ENCODE data around the gene KRT72. TPM values are rescaled to one million over a fixed set of nuclear protein-coding genes. Genes with fewer than 3 reads are reported as not detected.

Gene KRT72
- total RNA-seq, 3 donors from 2014 or later, result not detected

DNA sequence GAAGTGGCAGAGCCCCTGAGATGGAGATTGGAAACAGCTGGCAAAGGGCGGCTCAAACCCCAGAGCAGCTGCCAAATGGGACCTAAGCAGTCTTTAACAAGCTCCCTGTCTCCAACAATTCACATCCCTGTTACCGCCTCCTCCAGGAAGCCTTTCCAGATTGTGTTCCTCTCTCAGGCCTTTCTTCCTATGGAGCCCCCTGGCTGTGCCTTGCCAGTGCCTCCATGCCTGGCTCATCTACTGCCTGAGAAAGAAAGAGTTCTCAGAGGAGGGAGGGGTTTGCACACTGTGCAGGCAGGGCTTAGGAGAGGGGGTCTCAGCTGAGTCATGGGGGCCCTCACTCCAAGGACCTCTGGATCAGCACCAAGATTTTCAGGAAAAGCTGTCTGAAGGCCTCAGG, 18.8 kb downstream of the KRT72 start:
- TF ChIP-seq, protein P1, sequence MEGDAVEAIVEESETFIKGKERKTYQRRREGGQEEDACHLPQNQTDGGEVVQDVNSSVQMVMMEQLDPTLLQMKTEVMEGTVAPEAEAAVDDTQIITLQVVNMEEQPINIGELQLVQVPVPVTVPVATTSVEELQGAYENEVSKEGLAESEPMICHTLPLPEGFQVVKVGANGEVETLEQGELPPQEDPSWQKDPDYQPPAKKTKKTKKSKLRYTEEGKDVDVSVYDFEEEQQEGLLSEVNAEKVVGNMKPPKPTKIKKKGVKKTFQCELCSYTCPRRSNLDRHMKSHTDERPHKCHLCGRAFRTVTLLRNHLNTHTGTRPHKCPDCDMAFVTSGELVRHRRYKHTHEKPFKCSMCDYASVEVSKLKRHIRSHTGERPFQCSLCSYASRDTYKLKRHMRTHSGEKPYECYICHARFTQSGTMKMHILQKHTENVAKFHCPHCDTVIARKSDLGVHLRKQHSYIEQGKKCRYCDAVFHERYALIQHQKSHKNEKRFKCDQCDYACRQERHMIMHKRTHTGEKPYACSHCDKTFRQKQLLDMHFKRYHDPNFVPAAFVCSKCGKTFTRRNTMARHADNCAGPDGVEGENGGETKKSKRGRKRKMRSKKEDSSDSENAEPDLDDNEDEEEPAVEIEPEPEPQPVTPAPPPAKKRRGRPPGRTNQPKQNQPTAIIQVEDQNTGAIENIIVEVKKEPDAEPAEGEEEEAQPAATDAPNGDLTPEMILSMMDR (IDR thresholded peaks at IDR 0.05), result no peak
- intact Hi-C loops (cut with DNase I, micrococcal nuclease), result loop anchor here (5.0 kb wide), 2 partner anchors 295 to 300 kb away; no protein-coding TSS in a partner anchor
- no peak for DNase-seq
- Histone ChIP-seq H3K4me3 (no peak overlapping the region), H3K4me1 (ENCODE audit: low read depth) (no peaks in the 10 kb centered on the region), H3K9me3 (no peaks in the 10 kb centered on the region), H3K36me3 (ENCODE audit: low read depth) (no peaks in the 10 kb centered on the region)
- no peak for ATAC-seq

DNA sequence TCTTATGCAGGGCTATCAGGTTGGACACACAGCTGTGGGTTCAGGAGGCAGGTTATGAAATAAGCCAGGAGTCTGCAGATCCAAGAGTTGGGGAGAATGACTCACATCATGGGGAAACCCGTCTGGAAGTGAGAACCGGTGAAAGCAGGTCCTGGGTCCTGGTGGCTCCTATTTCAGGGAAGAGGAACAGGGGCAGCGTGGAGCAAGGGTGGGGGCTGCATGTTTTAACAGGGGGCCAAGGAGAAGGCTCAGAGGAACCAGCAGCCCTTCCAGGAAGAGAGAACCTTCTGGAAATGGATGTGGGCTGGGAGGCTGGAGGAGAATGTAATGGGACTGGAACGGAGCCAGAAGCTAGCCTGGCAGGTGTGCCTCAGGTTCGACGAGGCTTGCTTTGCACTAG, 19.8 kb downstream of the KRT72 start:
- intact Hi-C loops (cut with DNase I, micrococcal nuclease), result loop anchor here (5.0 kb wide), 2 partner anchors 296 to 301 kb away; no protein-coding TSS in a partner anchor
- ATAC-seq (no peak), DNase-seq (peak in 1 of 3 donors; percentile 18)
- no peak overlapping the region for H3K4me3 ChIP-seq
- no peaks in the 10 kb centered on the region for H3K9me3 ChIP-seq
- no peaks in the 10 kb centered on the region for H3K36me3 ChIP-seq (ENCODE audit: low read depth)
- TF ChIP-seq, protein P1 (IDR thresholded peaks at IDR 0.05), result no peak
- no peaks in the 10 kb centered on the region for H3K4me1 ChIP-seq (ENCODE audit: low read depth)

DNA sequence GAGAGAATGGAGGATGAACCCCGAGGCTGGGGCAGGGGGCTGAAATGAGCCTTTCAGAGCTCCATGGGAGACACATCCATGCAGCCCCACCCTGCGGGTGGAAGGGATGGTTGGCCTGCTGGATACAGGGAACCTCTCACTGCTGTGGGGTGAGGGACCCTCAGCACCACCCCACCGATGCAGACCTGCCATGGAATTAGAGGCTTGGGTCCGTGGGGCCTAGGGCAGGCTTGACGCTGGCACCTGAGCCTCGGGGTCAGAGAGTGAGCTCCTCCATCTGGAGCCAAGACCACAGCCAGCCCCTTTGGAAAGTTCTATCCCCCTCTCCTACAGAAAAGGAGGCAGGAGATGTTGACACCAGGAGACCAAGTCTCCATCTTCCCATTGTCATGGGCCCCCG, 20.2 kb downstream of the KRT72 start:
- TF ChIP-seq, protein P1 (IDR thresholded peaks at IDR 0.05), result no peak

DNA sequence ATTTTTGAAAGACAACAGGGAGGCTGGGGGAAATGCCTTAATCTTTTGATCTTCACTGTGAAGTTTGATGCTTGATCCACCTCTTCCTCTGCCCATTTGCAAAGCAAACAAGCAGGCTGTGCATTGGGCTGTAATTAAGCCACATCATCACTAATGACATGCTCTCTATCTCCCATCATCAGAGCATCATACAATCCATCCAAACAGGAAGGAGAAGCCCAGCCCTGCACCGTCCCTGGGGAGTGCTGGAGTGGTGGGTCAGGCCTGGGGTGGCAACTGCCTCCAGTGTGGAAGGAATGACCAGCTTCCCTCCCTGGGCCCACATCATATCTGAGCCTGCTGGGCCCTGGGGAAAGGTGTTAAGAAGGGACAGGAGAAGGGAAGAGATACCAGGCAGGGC, 20.8 kb downstream of the KRT72 start:
- TF ChIP-seq, protein P1 (IDR thresholded peaks at IDR 0.05), result no peak
- Histone ChIP-seq H3K4me1 (ENCODE audit: low read depth) (no peaks in the 10 kb centered on the region), H3K4me3 (no peak overlapping the region), H3K9me3 (no peaks in the 10 kb centered on the region), H3K36me3 (ENCODE audit: low read depth) (no peaks in the 10 kb centered on the region)
- intact Hi-C loops (cut with DNase I, micrococcal nuclease), result loop anchor here (5.0 kb wide), 2 partner anchors 297 to 302 kb away; no protein-coding TSS in a partner anchor
- ATAC-seq (no peak), DNase-seq (no peak)

More for the DNA sequence above, 20.2 kb downstream of the KRT72 start:
- no peak for DNase-seq
- ATAC-seq, result no peak
- H3K36me3 ChIP-seq (ENCODE audit: low read depth), result no peaks in the 10 kb centered on the region
- no peaks in the 10 kb centered on the region for H3K4me1 ChIP-seq (ENCODE audit: low read depth)
- intact Hi-C loops (cut with DNase I, micrococcal nuclease), result loop anchor here (5.0 kb wide), 2 partner anchors 296 to 301 kb away; no protein-coding TSS in a partner anchor
- no peaks in the 10 kb centered on the region for H3K9me3 ChIP-seq
- H3K4me3 ChIP-seq, result no peak overlapping the region

DNA sequence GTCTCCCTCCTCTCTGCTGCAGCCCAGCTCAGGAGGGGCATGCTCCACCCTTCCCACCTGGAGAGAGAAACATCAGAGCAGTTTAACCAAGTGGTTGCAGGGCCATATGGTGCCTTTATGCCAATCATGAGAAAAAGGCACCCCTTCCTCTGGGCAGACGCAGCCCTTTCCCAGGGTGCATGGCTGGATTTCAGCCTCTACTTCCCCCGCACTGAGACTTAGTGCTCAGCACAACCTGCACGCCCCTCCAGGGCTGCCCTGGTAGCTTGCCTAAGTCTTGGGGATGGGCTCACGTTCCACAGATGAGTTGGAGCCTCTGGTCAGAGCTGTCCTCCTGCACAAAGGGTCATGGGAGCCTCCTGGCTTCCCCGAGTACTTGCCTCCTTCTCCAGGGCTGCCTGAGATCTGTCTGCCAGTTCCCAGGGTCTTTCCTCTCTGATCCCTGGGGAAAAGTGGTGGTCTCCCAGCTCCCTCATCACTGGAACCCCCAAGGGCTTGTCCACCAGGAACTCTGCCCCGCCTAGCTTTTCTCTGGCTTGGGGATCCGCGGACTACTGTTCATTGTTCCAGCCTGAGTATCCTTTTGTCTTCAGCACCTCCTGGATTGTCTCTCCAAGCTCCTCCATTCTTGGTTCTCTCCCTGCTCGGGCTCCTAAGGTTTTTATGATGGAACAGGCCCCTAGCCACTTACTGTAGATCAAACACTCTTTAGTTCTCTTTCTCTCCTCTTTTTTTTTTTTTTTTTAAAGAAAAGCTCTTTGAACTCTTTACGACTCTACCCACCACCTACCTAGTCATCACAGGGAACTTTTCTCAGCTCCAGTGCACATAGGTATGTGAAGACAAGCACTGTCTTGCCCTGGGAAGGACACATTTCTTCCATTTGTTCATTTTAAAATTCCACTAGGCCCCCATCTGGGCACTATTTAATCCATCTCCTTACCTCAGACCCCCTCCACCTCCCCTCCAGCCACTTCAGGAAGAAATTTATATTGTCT, 21.5 kb downstream of the KRT72 start:
- intact Hi-C loops (cut with DNase I, micrococcal nuclease), result loop anchor here (5.0 kb wide), 2 partner anchors 298 to 303 kb away; no protein-coding TSS in a partner anchor
- DNase-seq (no peak), ATAC-seq (no peak)
- no peaks in the 10 kb centered on the region for H3K36me3 ChIP-seq (ENCODE audit: low read depth)
- no peaks in the 10 kb centered on the region for H3K4me1 ChIP-seq (ENCODE audit: low read depth)
- no peaks in the 10 kb centered on the region for H3K9me3 ChIP-seq
- TF ChIP-seq, protein P1 (IDR thresholded peaks at IDR 0.05), result no peak
- H3K4me3 ChIP-seq, result no peak overlapping the region

Data from mucosa of descending colon (tissue), 3 donors.